PC-9 (cell line): ENCODE results near the gene NUP188. TPM values are rescaled to one million over a fixed set of nuclear protein-coding genes. Genes with fewer than 3 reads are reported as not detected.

Experiments used
- BruUV-seq: library from RNA; stranded (reverse); fragments of 400-500 nt; replicated peaks from 2 replicates; lab custom pipeline; 2021; lab: Mats Ljungman, UMichigan
- CTCF ChIA-PET: fragments of 300-600 bp; sonication (Branson Sonifier 250); formaldehyde crosslinking; loops from one replicate; lab custom pipeline; 2022; ENCODE audit warnings: antibody characterized with exemption; lab: Charles Lee
- POLR2A ChIA-PET: fragments of 300-600 bp; sonication (Branson Sonifier 250); formaldehyde crosslinking; loops from one replicate; lab custom pipeline; 2022; ENCODE audit warnings: antibody characterized with exemption; ENCODE audit not compliant: unreplicated experiment; lab: Charles Lee
- DNase-seq, 2 experiments: peaks; one replicate each; pipeline versions ENCODE4 v3.0.0 to v3.0.0-alpha.2; 2015 to 2022; ENCODE audit warnings: mixed read lengths in 1 of 2
- H2AFZ ChIP-seq: fragments of 200-600 bp; sonication (generic); 2 replicates; pipeline ENCODE4 v1.8.1; 2017; ENCODE audit warnings: antibody characterized with exemption
- H3F3A ChIP-seq: fragments of 200-600 bp; sonication (generic); 2 replicates; pipeline ENCODE4 v1.8.1; 2017; ENCODE audit warnings: antibody characterized with exemption, mild to moderate bottlenecking, low read depth; ENCODE audit not compliant: insufficient read depth
- H3K27ac ChIP-seq: fragments of 200-600 bp; sonication (generic); 2 replicates; pipeline ENCODE4 v1.6.1; 2016; ENCODE audit warnings: mixed run types
- H3K27me3 ChIP-seq: fragments of 200-600 bp; sonication (generic); 2 replicates; pipeline ENCODE4 v1.6.1; 2016; ENCODE audit warnings: low read depth, mixed run types; ENCODE audit not compliant: insufficient read depth
- H3K36me3 ChIP-seq: fragments of 200-600 bp; sonication (generic); 2 replicates; pipeline ENCODE4 v1.6.1; 2016; ENCODE audit warnings: low read depth, mixed run types
- H3K4me1 ChIP-seq: fragments of 200-600 bp; sonication (generic); replicated peaks from 2 replicates; pipeline ENCODE4 v1.6.1; 2016; ENCODE audit warnings: mixed run types; ENCODE audit not compliant: insufficient read depth
- H3K4me2 ChIP-seq: fragments of 200-600 bp; sonication (generic); 2 replicates; pipeline ENCODE4 v1.6.1; 2017; ENCODE audit warnings: mixed run types
- H3K4me3 ChIP-seq: fragments of 200-600 bp; sonication (generic); 2 replicates; pipeline ENCODE4 v1.6.1; 2016; ENCODE audit warnings: mixed run types
- H3K79me2 ChIP-seq: fragments of 200-600 bp; sonication (generic); 2 replicates; pipeline ENCODE4 v1.6.1; 2017; ENCODE audit warnings: low read depth, mixed run types
- H3K9me2 ChIP-seq: fragments of 200-600 bp; sonication (generic); 2 replicates; pipeline ENCODE4 v1.8.1; 2017; ENCODE audit warnings: mild to moderate bottlenecking; ENCODE audit not compliant: insufficient read depth
- H3K9me3 ChIP-seq: fragments of 200-600 bp; sonication (generic); 2 replicates; pipeline ENCODE4 v1.8.1; 2016; ENCODE audit warnings: low read depth; ENCODE audit not compliant: insufficient read depth
- H4K20me1 ChIP-seq: fragments of 200-600 bp; sonication (generic); 2 replicates; pipeline ENCODE4 v1.8.1; 2017; ENCODE audit not compliant: insufficient read depth
- EZH2 ChIP-seq: fragments of 200-600 bp; sonication (generic); IDR thresholded peaks from 2 replicates; pipeline ENCODE4 v1.8.0; 2017; ENCODE audit warnings: antibody characterized with exemption, low read depth
- intact Hi-C: fragments of 100-400 bp; cut with micrococcal nuclease; formaldehyde crosslinking; loops from one replicate; pipeline ENCODE4 v1.10.0; 2022; ENCODE audit not compliant: unreplicated experiment
- total RNA-seq: library from RNA; stranded (reverse); gene quantifications from 2 replicates; pipeline ENCODE4 v1.2.3, GENCODE V29; 2021
- TF ChIP-seq, protein P1 (sequence below): fragments of 200-600 bp; sonication (generic); conservative IDR thresholded peaks from 2 replicates; pipeline ENCODE4 v1.6.1; 2017; ENCODE audit warnings: mixed run types, antibody characterized with exemption, mild to moderate bottlenecking, moderate library complexity

Gene NUP188
- total RNA-seq, 1 experiment from 2014 or later, result 90.0 TPM

DNA sequence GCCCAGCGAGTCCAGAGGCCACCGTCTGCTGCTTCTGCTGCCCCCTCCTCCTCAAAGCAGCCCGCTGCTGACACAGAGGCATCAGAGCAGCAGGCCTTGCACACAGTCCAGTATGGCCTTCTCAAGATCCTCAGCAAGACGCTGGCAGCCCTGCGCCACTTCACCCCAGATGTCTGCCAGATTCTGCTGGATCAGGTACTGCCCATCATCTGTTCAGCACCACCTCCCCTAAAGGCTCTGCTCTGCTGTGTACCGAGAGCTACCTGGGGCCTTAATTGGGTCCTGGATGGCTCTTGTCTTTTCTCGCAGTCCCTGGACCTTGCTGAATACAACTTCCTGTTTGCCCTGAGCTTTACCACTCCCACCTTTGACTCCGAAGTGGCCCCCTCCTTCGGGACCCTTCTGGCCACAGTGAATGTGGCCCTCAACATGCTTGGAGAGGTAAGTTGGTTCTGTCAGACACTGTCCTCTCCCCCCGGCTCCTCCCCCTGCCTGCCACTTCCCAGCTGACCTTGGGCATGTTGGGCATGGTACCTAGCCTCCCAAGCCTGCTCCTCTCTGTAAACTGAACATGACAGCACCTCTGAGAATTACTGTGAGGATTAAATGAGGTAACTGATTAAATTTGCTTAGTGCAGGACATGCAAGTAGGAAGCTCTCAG is 58.0 kb downstream of the NUP188 start:
- BruUV-seq, result TSS peak; percentile 2
- Histone ChIP-seq H3K27ac (no peak overlapping the region), H3K4me2 (no peak overlapping the region), H3K36me3 (no peaks in the 10 kb centered on the region), H3K4me1 (no peaks in the 10 kb centered on the region), H4K20me1 (peaks cover 6% of the 10 kb centered on the region), H3K9me3 (no peaks in the 10 kb centered on the region), H3K9me2 (no peaks in the 10 kb centered on the region), H3K27me3 (no peaks in the 10 kb centered on the region), H3K4me3 (no peak overlapping the region), H3F3A (peaks cover 64% of the 10 kb centered on the region), H3K79me2 (no peaks in the 10 kb centered on the region), H2AFZ (no peak overlapping the region)
- no peak for DNase-seq
- POLR2A ChIA-PET, result no interaction called here
- TF ChIP-seq, protein P1, sequence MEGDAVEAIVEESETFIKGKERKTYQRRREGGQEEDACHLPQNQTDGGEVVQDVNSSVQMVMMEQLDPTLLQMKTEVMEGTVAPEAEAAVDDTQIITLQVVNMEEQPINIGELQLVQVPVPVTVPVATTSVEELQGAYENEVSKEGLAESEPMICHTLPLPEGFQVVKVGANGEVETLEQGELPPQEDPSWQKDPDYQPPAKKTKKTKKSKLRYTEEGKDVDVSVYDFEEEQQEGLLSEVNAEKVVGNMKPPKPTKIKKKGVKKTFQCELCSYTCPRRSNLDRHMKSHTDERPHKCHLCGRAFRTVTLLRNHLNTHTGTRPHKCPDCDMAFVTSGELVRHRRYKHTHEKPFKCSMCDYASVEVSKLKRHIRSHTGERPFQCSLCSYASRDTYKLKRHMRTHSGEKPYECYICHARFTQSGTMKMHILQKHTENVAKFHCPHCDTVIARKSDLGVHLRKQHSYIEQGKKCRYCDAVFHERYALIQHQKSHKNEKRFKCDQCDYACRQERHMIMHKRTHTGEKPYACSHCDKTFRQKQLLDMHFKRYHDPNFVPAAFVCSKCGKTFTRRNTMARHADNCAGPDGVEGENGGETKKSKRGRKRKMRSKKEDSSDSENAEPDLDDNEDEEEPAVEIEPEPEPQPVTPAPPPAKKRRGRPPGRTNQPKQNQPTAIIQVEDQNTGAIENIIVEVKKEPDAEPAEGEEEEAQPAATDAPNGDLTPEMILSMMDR, result no peak
- TF ChIP-seq EZH2, result no peak
- intact Hi-C loops, result loop anchor here (5.0 kb wide), 1 partner anchor 97 kb away; no protein-coding TSS in a partner anchor
- CTCF ChIA-PET, result interaction anchor here (0.6 to 2.0 kb wide), 2 partner anchors 23 to 25 kb away, joined by 3 to 8 read pairs; partner anchors contain the start of gene SH3GLB2

DNA sequence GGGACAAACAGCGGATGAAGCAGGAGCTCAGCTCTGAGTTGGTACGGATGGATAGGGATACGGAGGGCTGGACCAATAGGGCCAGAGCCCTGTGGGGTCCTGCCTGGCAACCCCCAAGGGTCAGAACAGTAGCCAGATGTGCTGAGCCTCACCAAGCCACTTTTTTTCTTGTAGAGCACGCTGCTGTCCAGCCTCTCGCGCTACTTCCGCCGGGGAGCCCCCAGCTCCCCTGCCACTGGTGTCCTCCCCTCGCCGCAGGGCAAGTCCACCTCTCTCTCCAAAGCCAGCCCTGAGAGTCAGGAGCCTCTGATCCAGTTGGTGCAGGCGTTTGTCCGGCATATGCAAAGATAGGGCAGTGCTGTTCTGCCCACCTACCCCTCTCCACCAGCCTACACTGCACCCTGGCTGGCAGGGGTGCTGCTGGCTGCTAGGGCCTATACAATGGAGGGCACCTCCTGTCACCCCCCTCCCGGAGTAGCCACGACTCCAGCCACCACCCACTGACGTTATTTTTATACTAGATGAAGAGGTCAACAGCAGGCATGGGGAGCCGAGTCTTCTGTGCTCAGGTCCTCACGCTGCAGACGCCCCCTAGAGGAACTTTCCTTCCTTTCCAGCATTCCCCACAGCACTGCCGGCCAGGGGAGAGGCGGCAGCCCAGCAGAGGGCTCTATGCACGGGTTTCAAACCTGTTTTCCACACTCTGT is 59.0 kb downstream of the NUP188 start:
- Histone ChIP-seq H3K4me1 (no peaks in the 10 kb centered on the region), H3K79me2 (no peaks in the 10 kb centered on the region), H4K20me1 (peaks cover 11% of the 10 kb centered on the region), H3K4me2 (no peak overlapping the region), H3K27ac (no peak overlapping the region), H3K36me3 (no peaks in the 10 kb centered on the region), H3K9me2 (no peaks in the 10 kb centered on the region), H3K9me3 (no peaks in the 10 kb centered on the region), H3K27me3 (no peaks in the 10 kb centered on the region), H2AFZ (no peak overlapping the region), H3F3A (peaks cover 58% of the 10 kb centered on the region), H3K4me3 (no peak overlapping the region)
- no peak for TF ChIP-seq EZH2
- TF ChIP-seq, protein P1, result peak; percentile 85
- intact Hi-C loops, result loop anchor here (1.0 to 5.0 kb wide), 3 partner anchors 22 to 610 kb away; partner anchors contain the start of gene SH3GLB2
- BruUV-seq, result TSS peak; percentile 42
- DNase-seq, result peak; percentile 58 to 77
- CTCF ChIA-PET, result interaction anchor here (2.0 kb wide), 1 partner anchor 22 kb away, joined by 8 read pairs; the partner anchor contains the start of gene SH3GLB2
- POLR2A ChIA-PET, result interaction anchor here (0.6 kb wide), 1 partner anchor 56 kb away, joined by 3 read pairs; no protein-coding TSS in a partner anchor

DNA sequence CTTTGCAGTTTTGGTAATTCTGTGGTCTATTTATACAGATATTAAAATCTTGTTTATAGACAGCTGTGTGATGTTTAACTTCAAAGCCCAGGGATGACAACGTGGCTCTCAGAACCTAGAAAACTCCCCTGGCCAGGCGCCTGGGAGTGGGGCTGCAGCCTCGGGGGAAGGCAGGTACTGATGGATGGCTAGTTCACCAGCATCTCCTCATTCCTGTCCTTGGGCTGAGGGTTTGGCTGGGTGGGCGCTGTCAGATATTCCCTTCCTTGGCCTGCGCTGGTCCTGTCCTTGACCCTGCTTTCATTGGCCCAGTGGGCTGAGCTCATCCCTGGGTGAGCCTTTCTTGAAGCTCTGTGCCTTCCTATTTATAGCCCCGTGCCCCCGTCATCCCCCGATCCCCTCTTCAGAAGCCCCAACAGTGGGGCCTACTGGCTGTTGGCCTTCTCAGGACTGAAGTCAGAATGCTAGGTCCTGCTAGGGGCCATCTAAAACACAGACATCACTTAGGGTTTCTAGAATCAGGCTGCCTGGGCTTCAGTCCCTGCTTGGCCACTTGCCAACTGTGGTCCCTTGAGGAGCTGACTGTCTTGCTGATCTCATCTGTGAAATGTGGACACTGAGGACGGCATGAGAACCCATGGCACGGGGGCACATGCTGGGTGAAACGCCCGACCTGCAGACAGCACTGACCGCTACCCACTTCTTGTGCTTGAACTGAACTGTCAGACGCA is 59.7 kb downstream of the NUP188 start:
- CTCF ChIA-PET, result interaction anchor here (2.0 kb wide), 1 partner anchor 21 kb away, joined by 8 read pairs; the partner anchor contains the start of gene SH3GLB2

More for the DNA sequence above, 59.7 kb downstream of the NUP188 start:
- intact Hi-C loops, result loop anchor here (2.0 to 5.0 kb wide), 2 partner anchors 95 to 610 kb away; no protein-coding TSS in a partner anchor
- no peak overlapping the region for H2AFZ ChIP-seq
- no peaks in the 10 kb centered on the region for H3K4me1 ChIP-seq
- no peak overlapping the region for H3K4me2 ChIP-seq
- POLR2A ChIA-PET, result no interaction called here
- no peak overlapping the region for H3K27ac ChIP-seq
- H3K4me3 ChIP-seq, result no peak overlapping the region
- no peaks in the 10 kb centered on the region for H3K9me2 ChIP-seq
- H3F3A ChIP-seq, result peaks cover 51% of the 10 kb centered on the region
- no peaks in the 10 kb centered on the region for H3K79me2 ChIP-seq
- H3K27me3 ChIP-seq, result no peaks in the 10 kb centered on the region
- no peak for TF ChIP-seq EZH2
- TF ChIP-seq, protein P1, result peak; percentile 46; the same call in 1 of the 2 replicates
- no peaks in the 10 kb centered on the region for H3K36me3 ChIP-seq
- H4K20me1 ChIP-seq, result peaks cover 12% of the 10 kb centered on the region
- BruUV-seq, result no TSS peak
- DNase-seq, result no peak
- no peaks in the 10 kb centered on the region for H3K9me3 ChIP-seq
